OCI-LY1 (cell line): ENCODE results near the gene ASCL2.
"Not testable (repeated sequence)": the region's sequence is repeated elsewhere in the genome, so short reads cannot be mapped to it uniquely, and the experiment has no call there.

Source experiments
- H2AFZ ChIP-seq: fragments of 200-600 bp; sonication (generic), shearing (Covaris generic); 2 replicates; pipeline ENCODE4 v1.6.0; 2014; ENCODE audit warnings: antibody characterized with exemption, mild to moderate bottlenecking, low read length
- H3F3A ChIP-seq: fragments of 200-600 bp; sonication (generic), shearing (Covaris generic); 2 replicates; pipeline ENCODE4 v1.6.0; 2014; ENCODE audit warnings: mild to moderate bottlenecking, antibody characterized with exemption, low read length, moderate library complexity; ENCODE audit not compliant: insufficient read depth
- H3K27ac ChIP-seq: fragments of 200-600 bp; sonication (generic); 2 replicates; pipeline ENCODE4 v1.5.1; 2014; ENCODE audit warnings: low read length, mixed run types, mild to moderate bottlenecking, low read depth; ENCODE audit not compliant: poor library complexity, severe bottlenecking
- H3K27me3 ChIP-seq: fragments of 200-600 bp; sonication (generic); 2 replicates; pipeline ENCODE4 v1.6.0; 2014; ENCODE audit warnings: antibody characterized with exemption, mild to moderate bottlenecking, low read length, moderate library complexity; ENCODE audit not compliant: insufficient read depth
- H3K36me3 ChIP-seq: fragments of 200-600 bp; sonication (generic); 2 replicates; pipeline ENCODE4 v1.6.1; 2014; ENCODE audit warnings: mild to moderate bottlenecking, antibody characterized with exemption, low read length, moderate library complexity, mixed read lengths; ENCODE audit not compliant: insufficient read depth
- H3K4me1 ChIP-seq: fragments of 200-600 bp; sonication (generic); 2 replicates; pipeline ENCODE4 v1.5.1; 2014; ENCODE audit warnings: mild to moderate bottlenecking, low read length, moderate library complexity; ENCODE audit not compliant: insufficient read depth, severe bottlenecking
- H3K4me2 ChIP-seq: fragments of 200-600 bp; sonication (generic), shearing (Covaris generic); 2 replicates; pipeline ENCODE4 v1.6.1; 2014; ENCODE audit warnings: low read length
- H3K4me3 ChIP-seq: fragments of 200-600 bp; sonication (generic); 2 replicates; pipeline ENCODE4 v1.5.1; 2014; ENCODE audit warnings: low read length, low read depth, mild to moderate bottlenecking, mixed read lengths; ENCODE audit not compliant: poor library complexity, severe bottlenecking
- H3K79me2 ChIP-seq: fragments of 200-600 bp; shearing (Covaris generic); 2 replicates; pipeline ENCODE4 v1.6.1; 2016; ENCODE audit warnings: mixed run types, low read length, mixed read lengths; ENCODE audit not compliant: insufficient read depth
- H3K9ac ChIP-seq: fragments of 200-600 bp; sonication (generic), shearing (Covaris generic); 2 replicates; pipeline ENCODE4 v1.6.1; 2014; ENCODE audit warnings: mild to moderate bottlenecking, low read length, mixed read lengths
- H3K9me2 ChIP-seq: fragments of 200-600 bp; sonication (generic), shearing (Covaris generic); 2 replicates; pipeline ENCODE4 v1.6.1; 2014; ENCODE audit warnings: low read depth, mild to moderate bottlenecking, low read length, mixed read lengths
- H3K9me3 ChIP-seq: fragments of 200-600 bp; shearing (Covaris generic); 2 replicates; pipeline ENCODE4 v1.6.1; 2014; ENCODE audit warnings: low read length, mixed read lengths
- H4K20me1 ChIP-seq: fragments of 200-600 bp; sonication (generic), shearing (Covaris generic); 2 replicates; pipeline ENCODE4 v1.6.0; 2016; ENCODE audit warnings: mild to moderate bottlenecking, low read length; ENCODE audit not compliant: insufficient read depth
- EZH2 ChIP-seq: fragments of 200-600 bp; sonication (generic), shearing (Covaris generic); IDR thresholded peaks from 2 replicates; pipeline ENCODE4 v1.8.0; 2017; ENCODE audit warnings: borderline replicate concordance, mixed run types, mild to moderate bottlenecking, antibody characterized with exemption, low read length, moderate library complexity, mixed read lengths
- TF ChIP-seq, protein P1 (sequence below): fragments of 200-600 bp; sonication (generic), shearing (Covaris generic); IDR thresholded peaks from 2 replicates; pipeline ENCODE4 v1.5.1; 2017; ENCODE audit warnings: mild to moderate bottlenecking, antibody characterized with exemption, low read length, moderate library complexity, mixed read lengths

Gene ASCL2

DNA sequence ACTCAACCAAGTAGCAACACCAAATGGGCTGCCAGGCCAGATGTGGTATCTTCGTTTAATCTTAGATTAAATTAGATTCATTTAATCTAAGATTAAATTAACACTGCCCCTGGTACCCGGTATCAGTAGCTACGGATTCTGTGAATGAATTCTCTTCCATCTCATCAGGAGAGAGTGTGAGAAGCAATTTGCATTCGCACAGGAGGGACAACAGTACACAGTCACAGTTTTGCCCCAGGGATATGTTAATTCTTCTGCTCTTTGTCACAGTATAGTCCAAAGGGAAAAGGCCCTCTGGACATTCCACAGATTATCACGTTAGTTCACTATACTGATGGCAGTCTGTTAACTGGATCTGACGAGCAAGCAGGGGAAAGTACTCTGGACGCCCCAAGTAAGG is 22.9 kb downstream of the ASCL2 start:
- H3K79me2 ChIP-seq: no peaks in the 10 kb centered on the region
- no peaks in the 10 kb centered on the region for H3K27me3 ChIP-seq
- no peak overlapping the region for H2AFZ ChIP-seq
- H3F3A ChIP-seq: no peaks in the 10 kb centered on the region
- H3K36me3 ChIP-seq: no peaks in the 10 kb centered on the region; the same call in 1 of the 2 replicates
- no peaks in the 10 kb centered on the region for H3K9me2 ChIP-seq
- no peak overlapping the region for H3K9ac ChIP-seq
- TF ChIP-seq, protein P1, sequence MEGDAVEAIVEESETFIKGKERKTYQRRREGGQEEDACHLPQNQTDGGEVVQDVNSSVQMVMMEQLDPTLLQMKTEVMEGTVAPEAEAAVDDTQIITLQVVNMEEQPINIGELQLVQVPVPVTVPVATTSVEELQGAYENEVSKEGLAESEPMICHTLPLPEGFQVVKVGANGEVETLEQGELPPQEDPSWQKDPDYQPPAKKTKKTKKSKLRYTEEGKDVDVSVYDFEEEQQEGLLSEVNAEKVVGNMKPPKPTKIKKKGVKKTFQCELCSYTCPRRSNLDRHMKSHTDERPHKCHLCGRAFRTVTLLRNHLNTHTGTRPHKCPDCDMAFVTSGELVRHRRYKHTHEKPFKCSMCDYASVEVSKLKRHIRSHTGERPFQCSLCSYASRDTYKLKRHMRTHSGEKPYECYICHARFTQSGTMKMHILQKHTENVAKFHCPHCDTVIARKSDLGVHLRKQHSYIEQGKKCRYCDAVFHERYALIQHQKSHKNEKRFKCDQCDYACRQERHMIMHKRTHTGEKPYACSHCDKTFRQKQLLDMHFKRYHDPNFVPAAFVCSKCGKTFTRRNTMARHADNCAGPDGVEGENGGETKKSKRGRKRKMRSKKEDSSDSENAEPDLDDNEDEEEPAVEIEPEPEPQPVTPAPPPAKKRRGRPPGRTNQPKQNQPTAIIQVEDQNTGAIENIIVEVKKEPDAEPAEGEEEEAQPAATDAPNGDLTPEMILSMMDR: no peak
- no peak for TF ChIP-seq EZH2
- H3K9me3 ChIP-seq: peaks cover 5% of the 10 kb centered on the region
- H3K27ac ChIP-seq: no peak overlapping the region
- H3K4me3 ChIP-seq: no peak overlapping the region
- H4K20me1 ChIP-seq: no peaks in the 10 kb centered on the region
- H3K4me1 ChIP-seq: no peaks in the 10 kb centered on the region
- H3K4me2 ChIP-seq: no peak overlapping the region

DNA sequence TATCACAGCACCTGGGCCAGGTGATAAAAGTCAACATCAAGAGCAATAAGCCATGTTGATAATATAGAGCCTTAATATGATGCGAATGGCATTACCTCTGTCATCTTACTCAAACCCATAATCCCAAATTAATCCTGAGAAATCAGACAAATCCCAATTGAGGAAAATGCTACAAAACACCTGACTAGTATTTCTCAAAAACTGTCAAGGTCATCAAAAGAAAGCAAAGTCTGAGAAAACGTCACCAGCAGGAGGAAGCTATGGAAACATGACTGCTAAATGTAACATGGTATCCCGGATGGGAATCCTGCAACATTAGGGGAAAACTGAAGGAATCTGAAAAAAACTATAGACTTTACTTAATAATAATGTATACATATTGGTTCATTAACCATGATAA is 29.6 kb downstream of the ASCL2 start:
- Histone ChIP-seq H3K9me2 (no peaks in the 10 kb centered on the region), H3K79me2 (no peaks in the 10 kb centered on the region), H3K4me1 (no peaks in the 10 kb centered on the region), H2AFZ (no peak overlapping the region), H3K9me3 (peaks cover 10% of the 10 kb centered on the region), H3K27me3 (no peaks in the 10 kb centered on the region; the same call in 1 of the 2 replicates), H3K9ac (no peak overlapping the region), H3K4me2 (no peak overlapping the region), H3K4me3 (no peak overlapping the region), H4K20me1 (no peaks in the 10 kb centered on the region), H3K27ac (no peak overlapping the region), H3F3A (no peaks in the 10 kb centered on the region), H3K36me3 (no peaks in the 10 kb centered on the region; the same call in 1 of the 2 replicates)
- no peak for TF ChIP-seq EZH2
- TF ChIP-seq, protein P1: no peak

DNA sequence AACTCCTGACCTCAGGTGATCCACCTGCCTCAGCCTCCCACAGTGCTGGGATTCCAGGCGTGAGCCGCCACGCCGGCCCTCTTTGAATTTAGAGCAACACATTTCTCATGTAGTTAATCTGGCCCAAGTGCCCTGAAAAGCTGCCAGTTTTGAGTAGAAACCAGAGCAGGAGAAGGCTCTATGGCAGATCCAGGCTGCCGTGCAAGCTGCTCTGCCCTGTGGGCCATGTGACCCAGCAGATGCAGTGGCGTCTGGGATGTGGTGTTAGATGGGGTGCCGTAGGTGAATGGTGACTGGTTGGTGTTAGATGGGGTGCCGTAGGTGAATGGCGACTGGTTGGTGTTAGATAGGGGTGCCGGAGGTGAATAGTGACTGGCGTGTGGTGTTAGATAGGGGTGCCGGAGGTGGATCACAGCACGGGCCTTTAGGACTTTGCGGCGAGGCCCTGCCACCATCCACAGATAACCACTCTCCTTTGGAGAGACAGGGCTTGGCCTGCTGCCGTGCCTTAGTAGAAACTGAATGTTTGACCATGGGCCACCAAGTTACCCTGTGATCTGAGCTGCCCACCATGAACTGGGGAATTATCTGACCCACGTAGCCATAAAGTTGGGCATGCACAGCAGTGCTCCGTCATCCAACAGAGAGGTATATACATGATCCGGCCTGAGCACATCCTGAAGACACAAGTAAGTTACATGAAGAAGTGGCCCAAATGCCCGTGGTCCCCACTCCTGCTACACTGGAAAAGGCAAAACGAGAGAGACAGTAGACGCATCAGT is 32.7 kb downstream of the ASCL2 start:
- H4K20me1 ChIP-seq: no peaks in the 10 kb centered on the region
- H3K36me3 ChIP-seq: no peaks in the 10 kb centered on the region; the same call in 1 of the 2 replicates
- no peak overlapping the region for H2AFZ ChIP-seq
- no peak for TF ChIP-seq EZH2
- TF ChIP-seq, protein P1: no peak
- H3K4me2 ChIP-seq: no peak overlapping the region
- H3F3A ChIP-seq: no peaks in the 10 kb centered on the region
- H3K27ac ChIP-seq: no peak overlapping the region
- H3K79me2 ChIP-seq: no peaks in the 10 kb centered on the region
- H3K9me3 ChIP-seq: peaks cover 6% of the 10 kb centered on the region; the same call in 1 of the 2 replicates
- no peaks in the 10 kb centered on the region for H3K4me1 ChIP-seq
- no peaks in the 10 kb centered on the region; the same call in 1 of the 2 replicates for H3K27me3 ChIP-seq
- H3K9ac ChIP-seq: no peak overlapping the region
- no peak overlapping the region for H3K4me3 ChIP-seq
- no peaks in the 10 kb centered on the region for H3K9me2 ChIP-seq

DNA sequence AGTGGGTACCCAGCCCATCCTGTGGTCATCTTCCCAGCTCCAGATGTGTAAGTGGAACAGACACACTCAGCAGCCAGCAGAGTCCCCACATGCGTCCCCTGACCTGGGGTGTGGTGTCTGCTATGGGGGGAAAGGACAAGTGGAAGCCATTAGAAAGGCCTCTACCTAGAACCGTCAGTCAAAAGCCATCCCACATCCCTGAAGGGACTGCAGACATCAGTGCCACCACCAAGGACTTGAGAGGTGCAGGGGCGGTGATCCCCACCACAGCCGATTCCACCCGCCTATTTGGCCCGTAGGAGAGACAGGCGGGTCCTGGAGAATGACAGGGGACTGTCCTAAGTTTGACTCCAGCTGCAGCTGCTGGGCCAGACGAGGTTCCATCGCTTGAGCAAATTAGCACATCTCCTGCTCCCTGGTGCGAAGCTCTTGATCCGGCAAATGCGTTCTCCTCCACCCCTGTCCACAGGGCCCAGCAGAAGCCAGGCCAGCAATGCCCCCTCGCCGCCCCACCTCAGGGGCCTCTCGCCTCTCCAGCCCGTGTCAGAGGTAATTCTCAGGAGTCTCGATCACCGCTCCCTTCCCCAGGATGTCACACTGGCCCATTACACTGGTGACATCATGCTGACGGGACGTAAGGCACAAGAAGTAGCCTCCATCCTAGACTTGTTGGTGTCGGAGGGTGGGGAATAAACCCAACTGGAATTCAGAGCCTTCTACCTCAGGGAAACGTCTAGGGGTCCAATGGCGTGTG is 33.8 kb downstream of the ASCL2 start:
- H3K27me3 ChIP-seq, H3F3A ChIP-seq, H3K9ac ChIP-seq, H3K4me1 ChIP-seq, H3K9me3 ChIP-seq, H4K20me1 ChIP-seq, H3K4me3 ChIP-seq, H3K4me2 ChIP-seq, H2AFZ ChIP-seq, H3K36me3 ChIP-seq, H3K79me2 ChIP-seq, H3K27ac ChIP-seq, H3K9me2 ChIP-seq: not testable (repeated sequence)
